PFSK-1 (cell line): ENCODE measurements around the gene TLE4.

ENCODE experiments used
- FOXP2 ChIP-seq: optimal IDR thresholded peaks from 2 replicates; pipeline ENCODE3; 2011; ENCODE audit warnings: borderline replicate concordance, control low read depth, inconsistent platforms; ENCODE audit not compliant: insufficient read depth; ENCODE audit errors: extremely low read length, extremely low read depth
- POLR2AphosphoS5 ChIP-seq: IDR thresholded peaks from 2 replicates; pipeline ENCODE4 v1.6.1; 2012; ENCODE audit warnings: low read depth, mild to moderate bottlenecking, control low read depth, low read length, moderate library complexity
- SIN3A ChIP-seq: IDR thresholded peaks from 2 replicates; pipeline ENCODE4 v1.6.1; 2012; ENCODE audit warnings: mild to moderate bottlenecking, low read length, moderate library complexity, borderline replicate concordance; ENCODE audit not compliant: insufficient read depth
- TAF1 ChIP-seq: IDR thresholded peaks from 2 replicates; pipeline ENCODE4 v1.6.1; 2012; ENCODE audit warnings: low read length, control low read depth, borderline replicate concordance; ENCODE audit not compliant: insufficient read depth
- TF ChIP-seq, protein P1 (sequence below), 2 experiments: IDR thresholded peaks; 2 replicates each; pipeline versions ENCODE4 v1.6.1 to v1.8.0; 2011 to 2012; ENCODE audit warnings: low read depth in 2 of 2, low read length in 2 of 2, control low read depth in 1 of 2, inconsistent platforms in 1 of 2, mild to moderate bottlenecking in 1 of 2, moderate library complexity in 1 of 2; ENCODE audit not compliant: insufficient read depth in 1 of 2

DNA sequence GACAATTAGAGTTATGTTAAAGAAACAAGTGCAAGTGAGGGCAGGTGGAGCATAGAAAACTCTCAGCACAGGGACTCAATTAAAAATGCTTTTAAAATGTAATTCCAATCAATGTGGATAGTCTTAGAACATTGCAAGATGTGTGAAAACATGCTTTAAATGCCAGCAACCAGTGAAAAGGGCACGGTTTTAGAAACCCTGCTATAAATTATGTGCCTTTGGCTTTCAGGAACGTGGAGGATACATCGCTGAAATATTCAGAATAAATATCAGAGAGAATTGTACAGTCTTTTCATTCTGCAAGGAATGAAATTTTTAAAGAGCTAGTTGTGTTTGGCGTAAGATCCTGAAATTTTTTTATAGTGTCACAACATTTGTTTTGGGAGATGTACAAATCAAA, 101.1 kb downstream of the TLE4 start:
- TF ChIP-seq POLR2AphosphoS5 (no peak), SIN3A (no peak), TAF1 (no peak), FOXP2 (no peak)
- TF ChIP-seq, protein P1, sequence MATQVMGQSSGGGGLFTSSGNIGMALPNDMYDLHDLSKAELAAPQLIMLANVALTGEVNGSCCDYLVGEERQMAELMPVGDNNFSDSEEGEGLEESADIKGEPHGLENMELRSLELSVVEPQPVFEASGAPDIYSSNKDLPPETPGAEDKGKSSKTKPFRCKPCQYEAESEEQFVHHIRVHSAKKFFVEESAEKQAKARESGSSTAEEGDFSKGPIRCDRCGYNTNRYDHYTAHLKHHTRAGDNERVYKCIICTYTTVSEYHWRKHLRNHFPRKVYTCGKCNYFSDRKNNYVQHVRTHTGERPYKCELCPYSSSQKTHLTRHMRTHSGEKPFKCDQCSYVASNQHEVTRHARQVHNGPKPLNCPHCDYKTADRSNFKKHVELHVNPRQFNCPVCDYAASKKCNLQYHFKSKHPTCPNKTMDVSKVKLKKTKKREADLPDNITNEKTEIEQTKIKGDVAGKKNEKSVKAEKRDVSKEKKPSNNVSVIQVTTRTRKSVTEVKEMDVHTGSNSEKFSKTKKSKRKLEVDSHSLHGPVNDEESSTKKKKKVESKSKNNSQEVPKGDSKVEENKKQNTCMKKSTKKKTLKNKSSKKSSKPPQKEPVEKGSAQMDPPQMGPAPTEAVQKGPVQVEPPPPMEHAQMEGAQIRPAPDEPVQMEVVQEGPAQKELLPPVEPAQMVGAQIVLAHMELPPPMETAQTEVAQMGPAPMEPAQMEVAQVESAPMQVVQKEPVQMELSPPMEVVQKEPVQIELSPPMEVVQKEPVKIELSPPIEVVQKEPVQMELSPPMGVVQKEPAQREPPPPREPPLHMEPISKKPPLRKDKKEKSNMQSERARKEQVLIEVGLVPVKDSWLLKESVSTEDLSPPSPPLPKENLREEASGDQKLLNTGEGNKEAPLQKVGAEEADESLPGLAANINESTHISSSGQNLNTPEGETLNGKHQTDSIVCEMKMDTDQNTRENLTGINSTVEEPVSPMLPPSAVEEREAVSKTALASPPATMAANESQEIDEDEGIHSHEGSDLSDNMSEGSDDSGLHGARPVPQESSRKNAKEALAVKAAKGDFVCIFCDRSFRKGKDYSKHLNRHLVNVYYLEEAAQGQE (IDR thresholded peaks at IDR 0.05; ENCODE audit: insufficient read depth in 1 of 2, low read depth in 2 of 2, low read length in 2 of 2): no peak
